Measurements from ENCODE around the gene COBL.

GRCh38 chr7:51222916-51223315 is 93.7 kb downstream of the COBL start:
- TF ChIP-seq CTCF (IDR thresholded peaks at IDR 0.05) (no peak), EZH2 (IDR thresholded peaks at IDR 0.05) (no peak), EZH2phosphoT487 (IDR thresholded peaks at IDR 0.05) (no peak)
